DND-41 (cell line): ENCODE measurements around the gene PIK3R6.

Experiments used
- ATAC-seq: fragments of 200-7000 bp; cut with Tn5 transposase; 3 replicates; pipeline ENCODE4 v1.9.1; 2021; ENCODE audit warnings: low read depth; ENCODE audit not compliant: insufficient read depth
- DNase-seq: peaks from one replicate; pipeline ENCODE4 v3.0.0-alpha.2; 2020
- H2AFZ ChIP-seq: 2 replicates; pipeline ENCODE4 v1.6.0; 2012; ENCODE audit warnings: low read depth, low read length
- H3K27ac ChIP-seq: 2 replicates; pipeline ENCODE4 v1.5.1; 2012; ENCODE audit warnings: low read length, inconsistent platforms
- H3K27me3 ChIP-seq: fragments of 200-600 bp; sonication (generic); 2 replicates; pipeline ENCODE4 v1.6.0; 2012; ENCODE audit warnings: low read length, mild to moderate bottlenecking, inconsistent platforms; ENCODE audit not compliant: insufficient read depth, poor library complexity
- H3K36me3 ChIP-seq: 2 replicates; pipeline ENCODE4 v1.5.1; 2012; ENCODE audit warnings: low read length, inconsistent platforms; ENCODE audit not compliant: insufficient read depth
- H3K4me1 ChIP-seq: 2 replicates; pipeline ENCODE4 v1.5.1; 2012; ENCODE audit warnings: mild to moderate bottlenecking, low read length; ENCODE audit not compliant: insufficient read depth
- H3K4me2 ChIP-seq: 2 replicates; pipeline ENCODE4 v1.6.0; 2012; ENCODE audit warnings: mild to moderate bottlenecking, moderate library complexity, low read length, inconsistent platforms; ENCODE audit not compliant: insufficient read depth
- H3K4me3 ChIP-seq, 2 experiments: fragments of 200-600 bp in 1 of 2; shearing (Covaris generic) in 1 of 2; 2 replicates each; pipeline ENCODE4 v1.5.1; 2012 to 2016; ENCODE audit warnings: inconsistent platforms in 2 of 2, low read length in 2 of 2, mild to moderate bottlenecking in 2 of 2, low read depth in 1 of 2, moderate library complexity in 1 of 2
- H3K79me2 ChIP-seq: 2 replicates; pipeline ENCODE4 v1.6.0; 2012; ENCODE audit warnings: low read length, inconsistent platforms; ENCODE audit not compliant: insufficient read depth
- H3K9ac ChIP-seq: 2 replicates; pipeline ENCODE4 v1.6.0; 2012; ENCODE audit warnings: low read depth, mild to moderate bottlenecking, inconsistent platforms, low read length, moderate library complexity
- H3K9me3 ChIP-seq: 2 replicates; pipeline ENCODE4 v1.5.1; 2012; ENCODE audit warnings: low read length, moderate library complexity, mild to moderate bottlenecking, inconsistent platforms; ENCODE audit not compliant: insufficient read depth, severe bottlenecking
- H4K20me1 ChIP-seq: 2 replicates; pipeline ENCODE4 v1.6.0; 2012; ENCODE audit warnings: low read length; ENCODE audit not compliant: insufficient read depth
- CTCF ChIP-seq: IDR thresholded peaks from 2 replicates; pipeline ENCODE4 v1.5.1; 2012; ENCODE audit warnings: borderline replicate concordance, low read length, moderate library complexity, mild to moderate bottlenecking; ENCODE audit not compliant: poor library complexity, severe bottlenecking; ENCODE audit errors: extremely low read depth
- EZH2 ChIP-seq: IDR thresholded peaks from 3 replicates; pipeline ENCODE4 v1.6.1; 2012; ENCODE audit warnings: borderline replicate concordance, low read depth, mild to moderate bottlenecking, moderate library complexity, low read length, inconsistent platforms; ENCODE audit not compliant: severe bottlenecking

Gene PIK3R6

GRCh38 chr17:8892338-8892690, 24.8 kb upstream of the PIK3R6 start:
- TF ChIP-seq EZH2 (no peak), CTCF (no peak)
- H3K4me2 ChIP-seq = no peak overlapping the region
- ATAC-seq = no peak

GRCh38 chr17:8890671-8891070, 23.2 kb upstream of the PIK3R6 start:
- Histone ChIP-seq H2AFZ (no peak overlapping the region), H3K4me3 (no peak overlapping the region), H3K36me3 (peaks cover 79% of the 10 kb centered on the region), H3K4me2 (no peak overlapping the region), H3K27ac (peak overlapping the region; percentile 34; the same call in 1 of the 2 replicates), H4K20me1 (no peaks in the 10 kb centered on the region), H3K4me1 (peaks cover 11% of the 10 kb centered on the region), H3K79me2 (no peaks in the 10 kb centered on the region), H3K9me3 (no peaks in the 10 kb centered on the region), H3K9ac (no peak overlapping the region), H3K27me3 (no peaks in the 10 kb centered on the region)
- ATAC-seq = no peak
- TF ChIP-seq EZH2 = no peak
- no peak for TF ChIP-seq CTCF
- DNase-seq = no peak

More at GRCh38 chr17:8892338-8892690, 24.8 kb upstream of the PIK3R6 start:
- Histone ChIP-seq H3K9ac (no peak overlapping the region), H2AFZ (no peak overlapping the region), H3K27ac (peak overlapping the region; percentile 34; the same call in 1 of the 2 replicates), H3K9me3 (no peaks in the 10 kb centered on the region), H3K36me3 (peaks cover 79% of the 10 kb centered on the region), H3K27me3 (no peaks in the 10 kb centered on the region), H3K4me3 (no peak overlapping the region), H3K4me1 (peaks cover 14% of the 10 kb centered on the region), H3K79me2 (no peaks in the 10 kb centered on the region), H4K20me1 (no peaks in the 10 kb centered on the region)
- no peak for DNase-seq

- peaks cover 3% of the 10 kb centered on the region; the same call in 1 of the 2 replicates for H3K4me1 ChIP-seq
- no peak overlapping the region for H3K4me3 ChIP-seq
- DNase-seq = no peak
- TF ChIP-seq CTCF = no peak
- TF ChIP-seq EZH2 = no peak
- no peaks in the 10 kb centered on the region for H3K9me3 ChIP-seq
- H3K79me2 ChIP-seq = no peaks in the 10 kb centered on the region
- H3K4me2 ChIP-seq = no peak overlapping the region
- ATAC-seq = no peak
- peaks cover 81% of the 10 kb centered on the region for H3K36me3 ChIP-seq
- no peak overlapping the region for H2AFZ ChIP-seq
- no peak overlapping the region for H3K9ac ChIP-seq
- H3K27me3 ChIP-seq = no peaks in the 10 kb centered on the region
- peak overlapping the region; percentile 33; the same call in 1 of the 2 replicates for H3K27ac ChIP-seq
- H4K20me1 ChIP-seq = no peaks in the 10 kb centered on the region
Observed at GRCh38 chr17:8889458-8890210, 22.2 kb upstream of the PIK3R6 start.
